ENCODE data around the gene PIP5KL1.
"Not testable (repeated sequence)": the region's sequence is repeated elsewhere in the genome, so short reads cannot be mapped to it uniquely, and the experiment has no call there.

The PIP5KL1 gene

GRCh38 chr9:127893392-127893791 lies 37.2 kb downstream of the PIP5KL1 start:
- Histone ChIP-seq H3K36me3 (ENCODE audit: insufficient read depth, low read length) (peaks cover 61% of the 10 kb centered on the region), H3K27ac (ENCODE audit: low read depth, low read length) (no peak overlapping the region), H3K9me3 (ENCODE audit: insufficient read depth, low read depth, low read length) (0 out of 2 replicates have a peak, but pooled peaks cover 3% of the 10 kb centered on the region), H3K9ac (ENCODE audit: low read depth, low read length) (no peak overlapping the region), H3K4me3 (ENCODE audit: low read length) (no peak overlapping the region), H3K4me1 (ENCODE audit: insufficient read depth, low read length) (peaks cover 11% of the 10 kb centered on the region), H3K27me3 (ENCODE audit: insufficient read depth, low read length) (no peaks in the 10 kb centered on the region)
- 89% methylated on average over 4 of the region's 4 CpGs for WGBS

- H3K9ac ChIP-seq (ENCODE audit: low read depth, low read length): no peak overlapping the region
- no peaks in the 10 kb centered on the region for H3K27me3 ChIP-seq (ENCODE audit: insufficient read depth, low read length)
- H3K27ac ChIP-seq (ENCODE audit: low read depth, low read length): no peak overlapping the region
- 96% methylated on average over 6 of the region's 6 CpGs for WGBS
- peaks cover 62% of the 10 kb centered on the region for H3K36me3 ChIP-seq (ENCODE audit: insufficient read depth, low read length)
- peaks cover 11% of the 10 kb centered on the region for H3K4me1 ChIP-seq (ENCODE audit: insufficient read depth, low read length)
- 0 out of 2 replicates have a peak, but pooled peaks cover 3% of the 10 kb centered on the region for H3K9me3 ChIP-seq (ENCODE audit: insufficient read depth, low read depth, low read length)
- H3K4me3 ChIP-seq (ENCODE audit: low read length): no peak overlapping the region
Observed at GRCh38 chr9:127892831-127893230, 37.7 kb downstream of the PIP5KL1 start.

DNA sequence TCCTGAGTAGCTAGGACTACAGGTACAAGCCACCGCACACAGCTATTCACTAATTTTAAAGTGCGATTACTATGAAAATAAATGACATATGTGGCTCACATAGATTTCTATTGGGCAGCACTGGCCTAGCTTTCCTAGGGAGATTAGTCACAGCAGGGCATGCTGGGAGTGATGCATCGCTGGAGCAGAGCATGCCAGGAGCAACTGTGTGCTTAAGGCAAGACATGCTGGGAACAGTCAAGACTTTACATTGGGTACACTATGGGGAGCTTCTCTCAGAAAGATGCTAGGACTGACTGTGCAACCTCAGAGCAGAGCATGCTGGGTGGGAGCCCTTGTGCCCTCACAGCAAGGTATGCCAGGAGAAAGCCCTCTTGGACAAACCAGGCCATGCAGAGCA lies 40.5 kb downstream of the PIP5KL1 start:
- Histone ChIP-seq H3K36me3 (ENCODE audit: insufficient read depth, low read length) (peaks cover 66% of the 10 kb centered on the region), H3K27ac (ENCODE audit: low read depth, low read length) (no peak overlapping the region)
- 95% methylated on average over 3 of the region's 3 CpGs for WGBS

DNA sequence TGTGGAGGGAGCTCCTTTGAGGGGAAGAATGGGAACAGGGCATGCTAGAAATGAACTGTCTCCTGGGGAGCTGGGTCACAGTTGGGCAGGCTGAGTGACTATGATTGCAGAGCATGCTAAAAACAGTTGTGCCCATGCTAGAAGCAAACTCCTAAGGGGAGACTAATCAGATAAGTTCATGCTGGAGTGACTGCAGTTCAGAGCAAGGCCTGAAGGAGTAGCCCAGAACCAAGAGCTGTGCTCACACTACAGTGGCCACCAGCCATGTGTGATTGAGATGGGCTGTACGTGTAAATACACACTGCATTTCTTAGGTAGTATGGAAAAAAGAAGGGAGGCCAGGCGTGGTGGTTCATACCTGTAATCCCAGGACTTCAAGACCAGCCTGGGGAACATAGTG lies 42.8 kb downstream of the PIP5KL1 start:
- WGBS: 84% methylated on average over 2 of the region's 2 CpGs
- H3K9me3 ChIP-seq (ENCODE audit: insufficient read depth, low read depth, low read length): no peaks in the 10 kb centered on the region
- H3K27me3 ChIP-seq (ENCODE audit: insufficient read depth, low read length): no peaks in the 10 kb centered on the region
- no peak overlapping the region for H3K27ac ChIP-seq (ENCODE audit: low read depth, low read length)
- H3K4me3 ChIP-seq (ENCODE audit: low read length): no peak overlapping the region
- peaks cover 43% of the 10 kb centered on the region for H3K36me3 ChIP-seq (ENCODE audit: insufficient read depth, low read length)
- H3K9ac ChIP-seq (ENCODE audit: low read depth, low read length): no peak overlapping the region
- no peaks in the 10 kb centered on the region for H3K4me1 ChIP-seq (ENCODE audit: insufficient read depth, low read length)

More for the DNA sequence above, 40.5 kb downstream of the PIP5KL1 start:
- H3K4me3 ChIP-seq (ENCODE audit: low read length): no peak overlapping the region
- 0 out of 2 replicates have a peak, but pooled peaks cover 3% of the 10 kb centered on the region for H3K9me3 ChIP-seq (ENCODE audit: insufficient read depth, low read depth, low read length)
- no peak overlapping the region for H3K9ac ChIP-seq (ENCODE audit: low read depth, low read length)
- no peaks in the 10 kb centered on the region for H3K4me1 ChIP-seq (ENCODE audit: insufficient read depth, low read length)
- no peaks in the 10 kb centered on the region for H3K27me3 ChIP-seq (ENCODE audit: insufficient read depth, low read length)

GRCh38 chr9:127886401-127886972 lies 44.1 kb downstream of the PIP5KL1 start:
- no peaks in the 10 kb centered on the region for H3K9me3 ChIP-seq (ENCODE audit: insufficient read depth, low read depth, low read length)
- no peak overlapping the region for H3K9ac ChIP-seq (ENCODE audit: low read depth, low read length)
- H3K27me3 ChIP-seq (ENCODE audit: insufficient read depth, low read length): no peaks in the 10 kb centered on the region
- no peak overlapping the region for H3K4me3 ChIP-seq (ENCODE audit: low read length)
- no peaks in the 10 kb centered on the region for H3K4me1 ChIP-seq (ENCODE audit: insufficient read depth, low read length)
- H3K36me3 ChIP-seq (ENCODE audit: insufficient read depth, low read length): peaks cover 35% of the 10 kb centered on the region
- WGBS: 95% methylated on average over 17 of the region's 18 CpGs
- no peak overlapping the region for H3K27ac ChIP-seq (ENCODE audit: low read depth, low read length)

DNA sequence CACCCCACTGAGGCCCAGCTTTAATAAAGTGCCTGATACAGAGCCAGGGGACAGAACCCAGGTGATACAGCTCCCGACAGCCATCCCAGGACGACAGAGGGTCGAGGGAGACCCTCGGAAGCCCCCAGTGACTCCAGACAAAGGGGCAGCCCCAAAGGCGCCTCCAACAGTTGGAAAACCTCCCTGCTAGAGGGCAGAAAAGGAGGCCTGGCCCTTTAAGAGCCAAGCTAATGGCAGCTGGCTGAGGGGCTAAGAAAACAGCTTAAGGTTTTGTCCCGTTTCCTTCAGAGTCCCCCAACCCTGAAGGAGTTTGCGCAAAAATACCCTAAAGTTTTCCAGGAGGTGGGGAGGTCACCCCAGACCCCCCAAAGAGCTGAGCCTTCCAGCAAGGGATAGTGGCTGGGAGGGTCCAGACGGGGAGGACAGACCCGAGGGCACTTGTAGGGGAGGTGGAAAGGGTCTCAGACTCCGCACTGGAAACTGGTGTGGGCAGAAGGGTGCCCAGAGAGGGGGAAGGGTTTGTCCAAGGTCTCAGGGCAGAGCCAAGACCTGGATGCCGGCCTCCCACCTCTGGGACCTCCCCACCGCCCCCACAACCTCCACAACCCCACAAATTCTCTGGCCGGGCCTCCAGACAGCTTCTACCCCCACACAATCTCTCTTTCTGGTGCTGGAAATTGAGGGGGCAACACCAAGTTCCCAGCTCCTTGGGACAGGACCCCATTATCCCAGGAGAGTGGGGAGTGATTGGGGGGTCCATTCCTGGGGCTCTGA lies 44.9 kb downstream of the PIP5KL1 start:
- H3K4me3 ChIP-seq (ENCODE audit: low read length): no peak overlapping the region
- H3K36me3 ChIP-seq (ENCODE audit: insufficient read depth, low read length): peaks cover 28% of the 10 kb centered on the region
- 77% methylated on average over 13 of the region's 13 CpGs for WGBS
- no peak overlapping the region for H3K9ac ChIP-seq (ENCODE audit: low read depth, low read length)
- H3K9me3 ChIP-seq (ENCODE audit: insufficient read depth, low read depth, low read length): no peaks in the 10 kb centered on the region
- H3K4me1 ChIP-seq (ENCODE audit: insufficient read depth, low read length): no peaks in the 10 kb centered on the region
- no peak overlapping the region for H3K27ac ChIP-seq (ENCODE audit: low read depth, low read length)
- H3K27me3 ChIP-seq (ENCODE audit: insufficient read depth, low read length): no peaks in the 10 kb centered on the region

DNA sequence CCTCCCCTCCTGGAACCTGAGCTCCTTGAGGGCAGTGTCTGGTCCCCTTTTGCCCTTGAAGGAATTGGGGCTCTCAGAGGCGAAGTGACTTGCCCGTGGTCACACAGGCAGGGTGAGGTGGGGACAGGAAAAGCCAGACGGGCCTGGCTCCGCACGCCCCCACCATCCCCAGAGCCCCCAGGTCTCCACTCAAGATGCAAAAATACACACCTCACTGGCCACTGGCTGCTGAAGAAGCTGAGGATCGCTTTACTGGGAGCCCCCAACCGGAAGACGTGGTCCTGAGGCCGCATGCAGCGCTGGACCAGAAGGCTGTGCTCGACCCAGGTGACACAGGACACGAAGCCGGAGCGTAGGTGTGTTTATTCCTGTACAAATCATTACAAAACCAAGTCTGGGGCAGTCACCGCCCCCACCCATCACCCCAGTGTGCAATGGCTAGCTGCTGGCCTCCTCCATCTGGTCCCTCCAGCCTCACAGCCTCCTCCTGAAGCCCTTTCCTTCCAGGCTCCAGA lies 45.5 kb downstream of the PIP5KL1 start:
- H3K27me3 ChIP-seq (ENCODE audit: insufficient read depth, low read length): no peaks in the 10 kb centered on the region
- H3K9me3 ChIP-seq (ENCODE audit: insufficient read depth, low read depth, low read length): no peaks in the 10 kb centered on the region
- no peak overlapping the region for H3K9ac ChIP-seq (ENCODE audit: low read depth, low read length)
- H3K4me1 ChIP-seq (ENCODE audit: insufficient read depth, low read length): no peaks in the 10 kb centered on the region
- no peak overlapping the region for H3K27ac ChIP-seq (ENCODE audit: low read depth, low read length)
- H3K36me3 ChIP-seq (ENCODE audit: insufficient read depth, low read length): peaks cover 22% of the 10 kb centered on the region
- no peak overlapping the region for H3K4me3 ChIP-seq (ENCODE audit: low read length)
- WGBS: 86% methylated on average over 15 of the region's 15 CpGs

- H3K9ac ChIP-seq (ENCODE audit: low read depth, low read length): no peak overlapping the region
- H3K4me3 ChIP-seq (ENCODE audit: low read length): no peak overlapping the region
- no peaks in the 10 kb centered on the region for H3K27me3 ChIP-seq (ENCODE audit: insufficient read depth, low read length)
- H3K36me3 ChIP-seq (ENCODE audit: insufficient read depth, low read length): peaks cover 16% of the 10 kb centered on the region
- no peaks in the 10 kb centered on the region for H3K9me3 ChIP-seq (ENCODE audit: insufficient read depth, low read depth, low read length)
- 72% methylated on average over 11 of the region's 11 CpGs for WGBS
- H3K4me1 ChIP-seq (ENCODE audit: insufficient read depth, low read length): no peaks in the 10 kb centered on the region
- H3K27ac ChIP-seq (ENCODE audit: low read depth, low read length): no peak overlapping the region
Observed at GRCh38 chr9:127884427-127884911, 46.1 kb downstream of the PIP5KL1 start.

DNA sequence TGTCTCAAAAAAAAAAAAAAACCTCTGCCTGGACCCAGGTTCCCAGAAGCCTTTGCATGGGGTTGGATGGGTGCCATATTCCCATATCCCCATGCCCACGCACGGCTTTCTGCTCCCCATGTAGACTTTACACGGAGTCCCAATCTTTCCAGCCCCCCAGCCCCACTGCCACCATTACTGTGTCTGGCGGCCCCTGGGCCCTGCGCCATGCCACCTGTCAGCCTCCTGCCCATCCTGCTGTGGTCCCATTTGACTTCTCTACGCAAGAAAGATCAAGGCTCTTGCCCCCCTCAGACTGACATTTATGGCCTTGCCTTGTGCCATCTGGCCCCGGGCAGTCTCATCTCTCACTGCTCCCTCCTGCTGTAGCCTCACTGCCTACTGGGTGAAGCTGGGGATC lies 46.6 kb downstream of the PIP5KL1 start:
- Histone ChIP-seq H3K4me3 (ENCODE audit: low read length) (no peak overlapping the region), H3K27ac (ENCODE audit: low read depth, low read length) (no peak overlapping the region), H3K4me1 (ENCODE audit: insufficient read depth, low read length) (no peaks in the 10 kb centered on the region), H3K36me3 (ENCODE audit: insufficient read depth, low read length) (peaks cover 16% of the 10 kb centered on the region), H3K9me3 (ENCODE audit: insufficient read depth, low read depth, low read length) (no peaks in the 10 kb centered on the region), H3K27me3 (ENCODE audit: insufficient read depth, low read length) (no peaks in the 10 kb centered on the region), H3K9ac (ENCODE audit: low read depth, low read length) (no peak overlapping the region)
- WGBS: 93% methylated on average over 7 of the region's 7 CpGs

DNA sequence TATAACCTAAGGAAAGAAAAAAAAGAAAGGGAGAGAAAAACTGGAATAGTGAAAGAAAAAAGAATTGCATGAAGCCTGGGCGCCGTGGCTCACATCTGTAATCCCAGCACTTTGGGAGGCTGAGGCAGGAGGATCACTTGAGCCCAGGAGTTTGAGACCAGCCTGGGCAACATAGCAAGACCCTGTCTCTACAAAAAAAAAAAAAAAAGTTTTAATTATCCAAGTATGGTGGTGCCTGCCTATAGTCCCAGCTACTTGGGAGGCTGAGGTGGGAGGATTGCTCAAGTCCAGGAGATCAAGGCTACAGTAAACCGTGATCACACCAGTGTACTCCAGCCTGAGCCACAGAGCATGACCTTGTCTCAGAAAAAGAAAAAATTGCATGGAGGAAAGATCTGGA lies 48.9 kb downstream of the PIP5KL1 start:
- H3K27ac ChIP-seq (ENCODE audit: low read depth, low read length); H3K9me3 ChIP-seq (ENCODE audit: insufficient read depth, low read depth, low read length); H3K4me3 ChIP-seq (ENCODE audit: low read length); H3K36me3 ChIP-seq (ENCODE audit: insufficient read depth, low read length); H3K4me1 ChIP-seq (ENCODE audit: insufficient read depth, low read length); H3K27me3 ChIP-seq (ENCODE audit: insufficient read depth, low read length); H3K9ac ChIP-seq (ENCODE audit: low read depth, low read length): not testable (repeated sequence)
- whole genome bisulfite sequencing: 89% methylated on average over 3 of the region's 3 CpGs

DNA sequence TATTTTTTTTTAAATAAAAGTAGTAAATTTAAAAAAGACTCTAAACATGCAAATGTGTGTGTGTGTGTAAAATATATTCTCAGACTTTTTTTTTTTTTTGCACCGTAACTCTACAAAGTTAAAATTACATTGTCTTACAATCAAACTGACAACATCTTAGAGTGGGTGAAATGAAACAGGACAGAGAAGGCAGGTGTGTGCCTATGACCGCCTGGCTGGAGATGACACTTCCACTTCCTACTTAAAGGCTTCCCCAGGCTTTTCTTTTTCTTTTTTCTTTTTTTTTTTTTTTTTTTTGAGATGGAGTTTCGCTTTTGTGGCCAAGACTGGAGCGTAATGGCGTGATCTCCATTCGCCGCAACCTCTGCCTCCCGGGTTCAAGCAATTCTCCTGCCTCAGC lies 50.4 kb downstream of the PIP5KL1 start:
- Histone ChIP-seq H3K27ac (ENCODE audit: low read depth, low read length) (no peak overlapping the region), H3K9me3 (ENCODE audit: insufficient read depth, low read depth, low read length) (no peaks in the 10 kb centered on the region), H3K27me3 (ENCODE audit: insufficient read depth, low read length) (no peaks in the 10 kb centered on the region), H3K36me3 (ENCODE audit: insufficient read depth, low read length) (no peaks in the 10 kb centered on the region), H3K4me1 (ENCODE audit: insufficient read depth, low read length) (no peaks in the 10 kb centered on the region), H3K4me3 (ENCODE audit: low read length) (no peak overlapping the region), H3K9ac (ENCODE audit: low read depth, low read length) (no peak overlapping the region)
- WGBS: 71% methylated on average over 6 of the region's 8 CpGs

Data from HUES64 (cell line).